Dendritic cell treated with granulocyte-macrophage colony-stimulating factor and Interleukin-4, amounts not matched to agents 40 ng/mL and 50 ng/mL, for 4 days (primary cell): Measurements from ENCODE around the gene SPAG9.
"Not testable (repeated sequence)": the region's sequence is repeated elsewhere in the genome, so short reads cannot be mapped to it uniquely, and the experiment has no call there.

Source experiments
- H3K27ac Mint-ChIP-seq: one replicate; pipeline ENCODE4 v1.8.0; 2022; ENCODE audit warnings: mild to moderate bottlenecking, mixed read lengths
- H3K27me3 Mint-ChIP-seq: one replicate; pipeline ENCODE4 v1.8.0; 2022; ENCODE audit warnings: mild to moderate bottlenecking, mixed read lengths
- H3K36me3 Mint-ChIP-seq: one replicate; pipeline ENCODE4 v1.8.0; 2022; ENCODE audit warnings: low read depth, mixed read lengths
- H3K4me1 Mint-ChIP-seq: one replicate; pipeline ENCODE4 v1.8.0; 2022; ENCODE audit warnings: low read depth, mixed read lengths
- H3K4me3 Mint-ChIP-seq: one replicate; pipeline ENCODE4 v1.8.0; 2022; ENCODE audit warnings: mild to moderate bottlenecking, moderate library complexity, mixed read lengths
- H3K9me3 Mint-ChIP-seq: one replicate; pipeline ENCODE4 v1.8.0; 2022; ENCODE audit warnings: mixed read lengths
- intact Hi-C: fragments of 100-400 bp; cut with micrococcal nuclease; formaldehyde crosslinking; loops from one replicate; pipeline ENCODE4 v1.15.0; 2022

SPAG9 gene

GRCh38 chr17:51120357-51120738 is 320 bp downstream of the SPAG9 start:
- Mint-ChIP-seq H3K4me3 (peak overlapping the region; percentile 98), H3K27me3 (no peaks in the 10 kb centered on the region), H3K36me3 (peaks cover 23% of the 10 kb centered on the region), H3K9me3 (no peaks in the 10 kb centered on the region), H3K4me1 (peaks cover 63% of the 10 kb centered on the region), H3K27ac (peak overlapping the region; percentile 99)
- intact Hi-C loops: loop anchor here (10.0 kb wide), 1 partner anchor 256 kb away; the partner anchor contains the start of gene TOB1

GRCh38 chr17:51119415-51120356 is 982 bp downstream of the SPAG9 start:
- H3K36me3 Mint-ChIP-seq: peaks cover 23% of the 10 kb centered on the region
- intact Hi-C loops: loop anchor here (10.0 kb wide), 1 partner anchor 255 kb away; the partner anchor contains the start of gene TOB1
- H3K27me3 Mint-ChIP-seq: no peaks in the 10 kb centered on the region
- H3K4me3 Mint-ChIP-seq: peak overlapping the region; percentile 98
- peak overlapping the region; percentile 99 for H3K27ac Mint-ChIP-seq
- H3K4me1 Mint-ChIP-seq: peaks cover 64% of the 10 kb centered on the region
- no peaks in the 10 kb centered on the region for H3K9me3 Mint-ChIP-seq

GRCh38 chr17:51118330-51119195 is 2.1 kb downstream of the SPAG9 start:
- intact Hi-C loops: no loop called here

GRCh38 chr17:51115179-51115578 is 5.5 kb downstream of the SPAG9 start:
- intact Hi-C loops: no loop called here
- Mint-ChIP-seq H3K4me3 (no peak overlapping the region), H3K27me3 (no peaks in the 10 kb centered on the region), H3K36me3 (peaks cover 19% of the 10 kb centered on the region), H3K9me3 (no peaks in the 10 kb centered on the region), H3K27ac (no peak overlapping the region), H3K4me1 (peaks cover 48% of the 10 kb centered on the region)

More at GRCh38 chr17:51118330-51119195, 2.1 kb downstream of the SPAG9 start:
- peaks cover 23% of the 10 kb centered on the region for H3K36me3 Mint-ChIP-seq
- H3K4me1 Mint-ChIP-seq: peaks cover 66% of the 10 kb centered on the region
- no peaks in the 10 kb centered on the region for H3K9me3 Mint-ChIP-seq
- no peaks in the 10 kb centered on the region for H3K27me3 Mint-ChIP-seq
- H3K27ac Mint-ChIP-seq: no peak overlapping the region
- peak overlapping the region; percentile 98 for H3K4me3 Mint-ChIP-seq

GRCh38 chr17:51112303-51113222 is 8.1 kb downstream of the SPAG9 start:
- H3K9me3 Mint-ChIP-seq, H3K4me3 Mint-ChIP-seq, H3K27me3 Mint-ChIP-seq, intact Hi-C loops: not testable (repeated sequence)
- Mint-ChIP-seq H3K36me3 (peaks cover 17% of the 10 kb centered on the region), H3K4me1 (peaks cover 27% of the 10 kb centered on the region), H3K27ac (peak overlapping the region; percentile 59)

GRCh38 chr17:51107778-51108177 is 12.9 kb downstream of the SPAG9 start:
- no peak overlapping the region for H3K4me3 Mint-ChIP-seq
- peaks cover 30% of the 10 kb centered on the region for H3K36me3 Mint-ChIP-seq
- H3K9me3 Mint-ChIP-seq: no peaks in the 10 kb centered on the region
- intact Hi-C loops: no loop called here
- no peak overlapping the region for H3K27ac Mint-ChIP-seq
- peaks cover 22% of the 10 kb centered on the region for H3K4me1 Mint-ChIP-seq
- no peaks in the 10 kb centered on the region for H3K27me3 Mint-ChIP-seq

- Mint-ChIP-seq H3K9me3 (no peaks in the 10 kb centered on the region), H3K4me1 (peaks cover 22% of the 10 kb centered on the region), H3K36me3 (peaks cover 24% of the 10 kb centered on the region), H3K27ac (peak overlapping the region; percentile 42), H3K4me3 (no peak overlapping the region), H3K27me3 (no peaks in the 10 kb centered on the region)
- intact Hi-C loops: no loop called here
Measured at GRCh38 chr17:51103451-51103850, 17.2 kb downstream of the SPAG9 start.

GRCh38 chr17:51103050-51103449 is 17.6 kb downstream of the SPAG9 start:
- peak overlapping the region; percentile 42 for H3K27ac Mint-ChIP-seq
- no peaks in the 10 kb centered on the region for H3K9me3 Mint-ChIP-seq
- peaks cover 22% of the 10 kb centered on the region for H3K4me1 Mint-ChIP-seq
- intact Hi-C loops: no loop called here
- peaks cover 24% of the 10 kb centered on the region for H3K36me3 Mint-ChIP-seq
- no peaks in the 10 kb centered on the region for H3K27me3 Mint-ChIP-seq
- no peak overlapping the region for H3K4me3 Mint-ChIP-seq

- H3K9me3 Mint-ChIP-seq: no peaks in the 10 kb centered on the region
- peaks cover 27% of the 10 kb centered on the region for H3K36me3 Mint-ChIP-seq
- no peaks in the 10 kb centered on the region for H3K27me3 Mint-ChIP-seq
- H3K4me3 Mint-ChIP-seq: no peak overlapping the region
- no peak overlapping the region for H3K27ac Mint-ChIP-seq
- intact Hi-C loops: no loop called here
- peaks cover 14% of the 10 kb centered on the region for H3K4me1 Mint-ChIP-seq
Measured at GRCh38 chr17:51097708-51098446, 22.8 kb downstream of the SPAG9 start.

- intact Hi-C loops: no loop called here
- peaks cover 21% of the 10 kb centered on the region for H3K36me3 Mint-ChIP-seq
- H3K9me3 Mint-ChIP-seq: no peaks in the 10 kb centered on the region
- no peak overlapping the region for H3K27ac Mint-ChIP-seq
- no peak overlapping the region for H3K4me3 Mint-ChIP-seq
- H3K27me3 Mint-ChIP-seq: no peaks in the 10 kb centered on the region
- peaks cover 35% of the 10 kb centered on the region for H3K4me1 Mint-ChIP-seq
Measured at GRCh38 chr17:51091635-51092034, 29.0 kb downstream of the SPAG9 start.

GRCh38 chr17:51088868-51089267 is 31.8 kb downstream of the SPAG9 start:
- H3K27me3 Mint-ChIP-seq, H3K9me3 Mint-ChIP-seq, H3K4me3 Mint-ChIP-seq, intact Hi-C loops: not testable (repeated sequence)
- Mint-ChIP-seq H3K36me3 (peaks cover 13% of the 10 kb centered on the region), H3K27ac (peak overlapping the region; percentile 45), H3K4me1 (peaks cover 28% of the 10 kb centered on the region)

GRCh38 chr17:51088287-51088686 is 32.4 kb downstream of the SPAG9 start:
- peaks cover 13% of the 10 kb centered on the region for H3K36me3 Mint-ChIP-seq
- H3K27me3 Mint-ChIP-seq: no peaks in the 10 kb centered on the region
- no peaks in the 10 kb centered on the region for H3K9me3 Mint-ChIP-seq
- no peak overlapping the region for H3K4me3 Mint-ChIP-seq
- intact Hi-C loops: no loop called here
- peaks cover 28% of the 10 kb centered on the region for H3K4me1 Mint-ChIP-seq
- H3K27ac Mint-ChIP-seq: peak overlapping the region; percentile 45
